NCI-H524 treated with DMSO at 0.1 percent for 48 hours (cell line): ENCODE data around the gene PLGRKT.
"Not testable (repeated sequence)": the region's sequence is repeated elsewhere in the genome, so short reads cannot be mapped to it uniquely, and the experiment has no call there.

Experiments used
- DNase-seq: peaks from one replicate; lab custom pipeline; 2025; lab: John Stamatoyannopoulos, UW

Gene PLGRKT

DNA sequence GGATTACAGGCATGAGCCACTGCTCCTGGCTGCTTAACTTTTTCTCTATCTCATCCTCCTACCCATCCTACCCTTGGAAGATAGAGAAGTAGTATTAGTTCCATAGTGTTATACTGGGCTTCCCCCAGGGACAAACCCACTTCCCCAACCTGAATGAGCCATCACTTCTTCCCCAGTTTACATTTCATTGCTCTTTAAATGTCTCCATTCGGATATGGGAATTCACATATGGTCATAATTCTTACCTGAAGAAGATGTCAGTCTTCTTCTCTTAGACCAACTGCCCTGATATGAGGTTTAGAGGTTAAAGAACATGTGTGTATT is 14.5 kb upstream of the PLGRKT start:
- DNase-seq, result no peak

GRCh38 chr9:5450359-5451091 is 12.8 kb upstream of the PLGRKT start, which contains the start of gene CD274:
Gene CD274 (plus strand): TSS chr9:5450542. CDS start chr9:5456114, 5,572 bp downstream.
- peak; percentile 53 for DNase-seq

- DNase-seq, result no peak
Observed at GRCh38 chr9:5449521-5450358, 12.0 kb upstream of the PLGRKT start.

- DNase-seq, result no peak
Observed at GRCh38 chr9:5448461-5449435, 11.0 kb upstream of the PLGRKT start.

GRCh38 chr9:5448016-5448415 is 10.3 kb upstream of the PLGRKT start:
- no peak for DNase-seq

- DNase-seq, result no peak
Observed at GRCh38 chr9:5447337-5447736, 9.6 kb upstream of the PLGRKT start.

DNA sequence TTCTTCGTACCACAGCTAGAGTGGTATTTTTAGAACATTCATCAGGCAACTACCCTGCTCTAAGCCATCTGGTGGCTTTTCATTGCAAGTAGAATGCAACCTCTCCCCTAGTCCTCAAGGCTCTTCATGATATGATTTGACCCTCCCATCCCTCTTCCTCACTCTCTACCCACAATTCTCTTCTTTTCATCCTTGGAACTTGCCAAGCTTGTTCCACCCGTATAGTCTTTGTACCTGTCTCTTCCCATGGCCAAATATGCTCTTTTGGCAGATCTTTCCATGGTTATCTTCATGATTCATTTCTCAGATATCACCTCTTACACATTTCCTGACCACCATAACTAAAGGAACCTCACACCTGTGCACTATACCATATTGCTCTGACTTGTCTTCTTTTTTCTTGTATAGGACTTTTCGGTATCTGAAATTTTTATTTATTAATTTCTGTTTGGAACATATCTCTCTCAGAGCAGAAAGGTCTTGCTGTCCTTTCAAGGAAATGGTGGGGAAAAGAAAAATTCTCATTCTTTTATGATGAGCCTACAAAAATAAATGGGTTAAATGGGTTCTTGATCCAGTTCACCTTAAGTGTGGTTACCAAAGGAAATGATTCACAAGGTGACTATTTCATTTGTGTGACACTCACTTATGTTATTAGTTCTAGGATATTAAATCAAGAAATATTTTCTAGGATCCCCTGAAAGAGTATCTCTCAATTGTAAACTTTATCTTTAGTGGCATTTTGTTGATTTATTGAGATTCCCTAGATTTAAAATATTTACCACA is 8.9 kb upstream of the PLGRKT start:
- DNase-seq, result no peak

DNA sequence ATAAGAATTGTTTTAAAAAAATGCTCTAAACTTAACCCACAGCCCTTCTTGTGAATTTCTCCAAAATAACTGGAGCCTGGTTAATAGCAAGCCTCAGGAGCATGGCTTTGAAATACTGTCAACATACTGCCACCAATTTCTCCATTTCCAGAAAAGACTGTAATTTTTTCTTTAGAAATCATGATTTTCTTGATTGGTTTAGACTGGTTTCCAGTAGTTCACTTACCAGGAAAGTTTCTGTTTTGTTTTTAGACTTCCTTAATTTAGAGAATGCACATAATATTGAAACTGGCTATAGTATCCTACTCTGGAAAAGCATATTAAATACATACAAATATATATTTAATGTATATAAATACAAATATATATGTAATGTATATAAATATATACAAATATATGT is 8.2 kb upstream of the PLGRKT start:
- DNase-seq, result no peak

GRCh38 chr9:5445096-5445495 is 7.4 kb upstream of the PLGRKT start:
- DNase-seq, result not testable (repeated sequence)

DNA sequence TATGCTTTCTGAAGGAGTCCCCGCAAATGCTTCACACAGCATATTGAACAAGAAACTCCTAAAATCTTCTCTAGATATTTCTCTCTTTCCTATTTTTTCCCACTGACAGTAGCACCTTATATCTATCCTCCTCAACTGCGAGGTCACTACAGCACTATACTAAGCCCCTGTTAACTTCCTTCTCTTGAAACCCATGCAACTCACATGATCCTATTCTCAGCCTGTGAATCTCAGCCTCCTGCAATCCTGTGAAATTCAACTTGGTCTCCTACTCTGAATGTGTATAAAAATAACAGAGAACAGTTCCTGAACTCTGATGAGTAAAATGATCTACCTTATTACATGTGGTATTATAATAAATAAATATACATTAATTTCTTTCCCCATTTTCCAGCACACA is 6.1 kb upstream of the PLGRKT start:
- DNase-seq, result no peak

DNA sequence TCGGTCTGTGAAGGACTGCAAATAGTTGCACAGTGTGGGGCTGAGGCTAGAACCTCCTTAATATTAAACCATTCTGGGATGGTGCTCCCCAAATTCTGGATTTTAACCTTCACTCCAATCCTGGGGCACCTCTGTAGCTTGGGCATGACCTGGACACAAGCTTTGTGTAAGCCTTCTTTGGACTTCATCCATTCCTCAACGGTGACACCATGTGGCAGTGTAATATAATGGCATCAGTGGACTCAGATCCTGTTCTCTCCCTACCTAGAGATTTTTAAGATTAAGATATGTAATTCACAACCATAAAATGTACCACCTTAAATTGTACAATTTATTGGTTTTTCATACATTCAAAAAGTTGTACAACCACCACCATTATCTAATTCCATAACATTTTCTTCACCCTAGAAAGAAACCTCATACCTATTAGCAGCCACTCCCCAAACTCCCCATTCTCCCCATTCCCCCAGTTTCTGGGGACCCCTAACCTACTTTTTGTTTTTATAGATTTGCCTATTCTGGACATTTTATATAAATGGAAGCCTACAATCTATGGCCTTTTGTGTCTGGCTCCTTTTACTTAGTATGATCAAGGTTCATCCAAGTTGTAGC is 4.8 kb upstream of the PLGRKT start:
- no peak for DNase-seq

- no peak for DNase-seq
Observed at GRCh38 chr9:5441043-5441442, 3.3 kb upstream of the PLGRKT start.

DNA sequence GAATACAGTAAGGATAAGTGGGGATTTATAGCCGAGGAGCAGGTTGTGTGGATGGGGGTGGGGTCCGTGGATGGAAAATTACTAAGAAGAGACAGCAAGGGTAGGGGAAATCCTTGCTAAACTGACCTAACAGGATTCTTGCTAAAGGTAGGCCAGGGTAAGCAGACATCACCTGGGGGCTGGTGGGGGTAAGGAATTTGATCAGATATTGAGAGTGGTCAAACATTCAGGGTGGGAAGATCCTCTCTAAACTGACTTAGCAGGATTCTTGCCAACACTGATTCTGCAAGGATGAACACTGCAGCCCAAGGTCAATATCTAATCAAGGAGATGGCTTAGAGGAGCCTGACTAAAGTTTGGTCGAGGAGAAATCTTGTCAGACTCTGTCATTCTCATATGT is 2.7 kb upstream of the PLGRKT start:
- DNase-seq, result no peak

GRCh38 chr9:5438301-5439162 is 807 bp upstream of the PLGRKT start:
- no peak for DNase-seq

GRCh38 chr9:5436441-5436840 is 1.3 kb downstream of the PLGRKT start:
- DNase-seq, result no peak

- DNase-seq, result no peak
Observed at GRCh38 chr9:5435912-5436311, 1.8 kb downstream of the PLGRKT start.

DNA sequence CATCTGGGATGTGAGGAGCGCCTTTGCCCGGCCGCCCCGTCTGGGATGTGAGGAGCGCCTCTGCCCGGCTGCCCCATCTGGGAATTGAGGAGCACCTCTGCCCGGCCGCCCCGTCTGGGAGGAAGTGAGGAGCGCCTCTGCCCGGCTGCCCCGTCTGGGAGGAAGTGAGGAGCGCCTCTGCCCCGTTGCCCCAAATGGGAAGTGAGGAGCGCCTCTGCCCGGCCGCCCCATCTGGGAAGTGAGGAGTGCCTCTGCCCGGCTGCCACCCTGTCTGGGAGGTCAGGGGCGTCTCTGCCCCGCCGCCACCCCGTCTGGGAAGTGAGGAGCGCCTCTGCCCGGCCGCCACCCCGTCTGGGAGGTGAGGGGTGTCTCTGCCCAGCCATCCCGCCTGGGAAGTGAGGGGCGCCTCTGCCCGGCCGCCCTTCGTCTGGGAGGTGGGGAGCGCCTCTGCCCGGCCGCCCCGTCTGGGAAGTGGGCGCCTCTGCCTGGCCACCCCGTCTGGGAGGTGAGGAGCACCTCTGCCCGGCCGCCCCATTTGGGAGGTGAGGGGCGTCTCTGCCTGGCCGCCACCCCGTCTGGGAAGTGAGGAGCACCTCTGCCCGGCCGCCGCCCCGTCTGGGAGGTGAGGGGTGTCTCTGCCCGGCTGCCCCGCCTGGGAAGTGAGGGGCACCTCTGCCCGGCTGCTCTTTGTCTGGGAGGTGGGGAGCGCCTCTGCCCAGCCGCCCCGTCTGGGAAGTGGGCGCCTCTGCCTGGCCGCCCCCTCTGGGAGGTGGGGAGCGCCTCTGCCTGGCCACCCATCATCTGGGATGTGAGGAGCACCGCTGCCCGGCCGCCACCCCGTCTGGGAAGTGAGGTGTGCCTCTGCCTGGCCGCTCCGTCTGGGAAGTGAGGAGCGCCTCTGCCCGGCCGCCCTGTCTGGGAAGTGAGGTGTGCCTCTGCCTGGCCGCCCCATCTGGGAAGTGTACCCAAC is 3.6 kb downstream of the PLGRKT start:
- DNase-seq, result not testable (repeated sequence)

DNA sequence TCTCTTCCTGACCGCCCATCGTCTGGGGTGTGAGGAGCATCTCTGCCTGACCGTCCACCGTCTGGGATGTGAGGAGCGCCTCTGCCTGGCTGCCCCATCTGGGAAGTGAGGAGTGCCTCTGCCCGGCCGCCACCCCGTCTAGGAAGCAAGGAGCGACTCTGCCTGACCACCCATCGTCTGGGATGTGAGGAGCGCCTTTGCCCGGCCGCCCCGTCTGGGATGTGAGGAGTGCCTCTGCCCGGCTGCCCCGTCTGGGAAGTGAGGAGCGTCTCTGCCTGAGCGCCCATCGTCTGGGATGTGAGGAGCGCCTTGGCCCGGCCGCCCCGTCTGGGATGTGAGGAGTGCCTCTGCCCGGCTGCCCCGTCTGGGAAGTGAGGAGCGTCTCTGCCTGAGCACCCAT is 4.4 kb downstream of the PLGRKT start:
- DNase-seq, result not testable (repeated sequence)

DNA sequence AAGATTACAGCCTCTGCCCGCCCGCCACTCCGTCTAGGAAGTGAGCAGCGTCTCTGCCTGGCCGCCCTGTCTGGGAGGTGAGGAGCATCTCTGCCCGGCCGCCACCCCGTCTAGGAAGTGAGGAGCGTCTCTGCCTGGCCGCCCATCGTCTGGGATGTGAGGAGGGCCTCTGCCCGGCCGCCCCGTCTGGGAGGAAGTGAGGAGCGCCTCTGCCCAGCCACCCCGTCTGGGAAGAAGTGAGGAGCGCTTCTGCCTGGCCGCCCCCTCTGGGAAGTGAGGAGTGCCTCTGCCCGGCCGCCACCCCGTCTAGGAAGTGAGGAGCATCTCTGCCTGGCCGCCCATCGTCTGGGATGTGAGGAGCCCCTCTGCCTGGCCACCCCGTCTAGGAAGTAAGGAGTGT is 4.8 kb downstream of the PLGRKT start:
- not testable (repeated sequence) for DNase-seq
